Measurements from ENCODE around the gene KIF21A. TPM values are rescaled to one million over a fixed set of nuclear protein-coding genes. Genes with fewer than 3 reads are reported as not detected.

Gene KIF21A
- total RNA-seq, 2 experiments from 2014 or later, result 1.1 TPM; not detected in 1

DNA sequence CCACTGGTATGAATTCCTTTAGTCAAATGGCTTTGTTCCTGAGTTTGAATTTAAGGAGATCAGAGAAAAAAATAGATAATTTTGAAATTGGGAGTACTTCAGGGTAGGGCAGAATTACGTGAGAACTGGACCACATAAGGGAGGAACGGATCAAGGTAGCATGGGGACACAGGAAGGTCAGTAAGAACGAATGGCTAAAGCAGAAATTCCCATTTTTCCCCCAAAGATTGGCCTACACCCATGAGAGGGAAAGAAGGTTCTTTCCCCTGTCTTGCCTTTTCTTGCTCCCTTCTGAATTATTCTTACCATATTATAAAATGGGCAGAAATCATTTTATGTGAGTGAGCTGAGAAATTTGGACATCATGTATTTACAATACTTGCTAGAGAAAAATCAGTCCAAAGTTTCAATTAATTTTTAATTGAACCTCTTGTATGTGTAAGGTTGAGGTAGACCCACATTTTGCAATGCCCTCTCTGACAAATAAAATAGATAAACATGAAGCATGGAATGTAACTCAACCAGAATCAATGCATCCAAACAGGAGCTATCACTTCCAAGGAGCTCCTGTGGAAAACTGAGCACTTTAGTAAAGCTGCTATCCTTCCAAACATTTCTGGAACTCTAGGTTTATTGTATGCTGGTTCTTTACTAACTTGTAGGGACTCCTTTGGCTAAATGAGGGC is 93.8 kb downstream of the KIF21A start:
- Histone ChIP-seq H2AFZ (ENCODE audit: low read length) (no peak overlapping the region), H3K27ac (ENCODE audit: low read depth, low read length, poor library complexity, severe bottlenecking) (no peak overlapping the region), H3K4me1 (ENCODE audit: insufficient read depth, low read length, poor library complexity, severe bottlenecking) (no peaks in the 10 kb centered on the region), H4K20me1 (ENCODE audit: insufficient read depth, low read length) (no peaks in the 10 kb centered on the region), H3K4me2 (ENCODE audit: low read length) (no peak overlapping the region), H3K4me3 (ENCODE audit: low read depth, low read length, poor library complexity, severe bottlenecking) (no peak overlapping the region), H3K36me3 (ENCODE audit: insufficient read depth, low read length) (no peaks in the 10 kb centered on the region), H3K79me2 (ENCODE audit: insufficient read depth, low read depth, low read length) (no peaks in the 10 kb centered on the region), H3K9me3 (ENCODE audit: low read length) (no peaks in the 10 kb centered on the region), H3K9me2 (ENCODE audit: insufficient read depth, low read length) (no peaks in the 10 kb centered on the region)
- no peak for TF ChIP-seq EZH2phosphoT487 (IDR thresholded peaks at IDR 0.05; ENCODE audit: borderline replicate concordance, low read depth, low read length)
- TF ChIP-seq, protein P1, sequence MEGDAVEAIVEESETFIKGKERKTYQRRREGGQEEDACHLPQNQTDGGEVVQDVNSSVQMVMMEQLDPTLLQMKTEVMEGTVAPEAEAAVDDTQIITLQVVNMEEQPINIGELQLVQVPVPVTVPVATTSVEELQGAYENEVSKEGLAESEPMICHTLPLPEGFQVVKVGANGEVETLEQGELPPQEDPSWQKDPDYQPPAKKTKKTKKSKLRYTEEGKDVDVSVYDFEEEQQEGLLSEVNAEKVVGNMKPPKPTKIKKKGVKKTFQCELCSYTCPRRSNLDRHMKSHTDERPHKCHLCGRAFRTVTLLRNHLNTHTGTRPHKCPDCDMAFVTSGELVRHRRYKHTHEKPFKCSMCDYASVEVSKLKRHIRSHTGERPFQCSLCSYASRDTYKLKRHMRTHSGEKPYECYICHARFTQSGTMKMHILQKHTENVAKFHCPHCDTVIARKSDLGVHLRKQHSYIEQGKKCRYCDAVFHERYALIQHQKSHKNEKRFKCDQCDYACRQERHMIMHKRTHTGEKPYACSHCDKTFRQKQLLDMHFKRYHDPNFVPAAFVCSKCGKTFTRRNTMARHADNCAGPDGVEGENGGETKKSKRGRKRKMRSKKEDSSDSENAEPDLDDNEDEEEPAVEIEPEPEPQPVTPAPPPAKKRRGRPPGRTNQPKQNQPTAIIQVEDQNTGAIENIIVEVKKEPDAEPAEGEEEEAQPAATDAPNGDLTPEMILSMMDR (conservative IDR thresholded peaks at IDR 0.05; ENCODE audit: low read length), result no peak
- CTCF ChIA-PET (ENCODE audit: unreplicated experiment), result no interaction called here
- no peak for DNase-seq (ENCODE audit: low spot score)
- intact Hi-C loops (cut with micrococcal nuclease; ENCODE audit: unreplicated experiment), result no loop called here
- POLR2A ChIA-PET, result interaction anchor here (0.8 to 1.2 kb wide), 2 partner anchors 8 to 11 kb away, joined by 3 read pairs; no protein-coding TSS in a partner anchor
- BruUV-seq (replicated peaks), result no TSS peak

DNA sequence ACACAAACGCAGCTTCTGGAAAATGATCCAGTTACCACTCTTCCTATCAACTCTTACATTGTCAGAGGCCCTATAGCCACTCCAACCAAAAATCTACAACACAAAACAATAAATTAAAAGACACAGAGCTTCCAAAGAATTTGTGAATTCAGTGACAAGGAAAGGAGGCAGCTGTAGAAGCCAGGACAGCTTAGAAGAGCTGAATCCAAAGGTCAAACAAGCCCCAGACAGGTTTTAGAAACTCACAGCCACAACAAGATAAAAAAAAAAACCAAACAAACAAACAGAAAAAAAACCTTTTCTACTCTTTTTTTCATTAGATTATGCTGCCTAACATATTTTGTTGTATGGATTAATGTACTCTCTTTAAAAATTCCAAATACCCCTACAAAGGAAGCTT is 94.4 kb downstream of the KIF21A start:
- Histone ChIP-seq H3K9me2 (ENCODE audit: insufficient read depth, low read length) (no peaks in the 10 kb centered on the region), H3K4me3 (ENCODE audit: low read depth, low read length, poor library complexity, severe bottlenecking) (no peak overlapping the region), H3K36me3 (ENCODE audit: insufficient read depth, low read length) (no peaks in the 10 kb centered on the region), H3K4me1 (ENCODE audit: insufficient read depth, low read length, poor library complexity, severe bottlenecking) (no peaks in the 10 kb centered on the region), H3K9me3 (ENCODE audit: low read length) (no peaks in the 10 kb centered on the region), H3K27ac (ENCODE audit: low read depth, low read length, poor library complexity, severe bottlenecking) (no peak overlapping the region), H3K4me2 (ENCODE audit: low read length) (no peak overlapping the region), H2AFZ (ENCODE audit: low read length) (no peak overlapping the region), H3K79me2 (ENCODE audit: insufficient read depth, low read depth, low read length) (no peaks in the 10 kb centered on the region), H4K20me1 (ENCODE audit: insufficient read depth, low read length) (no peaks in the 10 kb centered on the region)
- intact Hi-C loops (cut with micrococcal nuclease; ENCODE audit: unreplicated experiment), result no loop called here
- no TSS peak for BruUV-seq (replicated peaks)
- no peak for TF ChIP-seq EZH2phosphoT487 (IDR thresholded peaks at IDR 0.05; ENCODE audit: borderline replicate concordance, low read depth, low read length)
- TF ChIP-seq, protein P1 (conservative IDR thresholded peaks at IDR 0.05; ENCODE audit: low read length), result no peak
- ChIA-PET CTCF (ENCODE audit: unreplicated experiment) (no interaction called here), POLR2A (interaction anchor here (0.8 kb wide), 1 partner anchor 11 kb away, joined by 3 read pairs; no protein-coding TSS in a partner anchor)
- no peak for DNase-seq (ENCODE audit: low spot score)

DNA sequence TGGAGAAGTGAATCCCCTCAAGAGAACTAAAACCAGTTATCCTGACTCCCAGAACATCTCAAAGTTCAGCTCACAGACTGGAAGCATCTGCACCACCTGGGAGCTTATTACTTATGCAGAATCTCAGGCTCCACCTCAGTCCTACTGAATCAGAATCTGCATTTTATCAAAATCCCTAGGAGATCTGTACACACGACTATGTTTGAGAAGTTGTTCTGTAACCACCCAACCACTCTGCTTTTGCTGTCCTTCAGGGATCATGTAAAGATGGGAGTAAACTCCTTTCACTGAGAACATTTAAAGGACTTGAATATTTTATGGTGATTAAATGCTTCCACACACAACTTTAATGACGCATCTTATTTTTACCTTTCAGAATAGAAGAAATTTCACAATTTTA is 98.0 kb downstream of the KIF21A start:
- H3K4me2 ChIP-seq (ENCODE audit: low read length), result no peak overlapping the region
- CTCF ChIA-PET (ENCODE audit: unreplicated experiment), result no interaction called here
- H3K9me3 ChIP-seq (ENCODE audit: low read length), result no peaks in the 10 kb centered on the region
- POLR2A ChIA-PET, result interaction anchor here (0.6 to 0.8 kb wide), 2 partner anchors 9 to 59 kb away, joined by 3 read pairs; no protein-coding TSS in a partner anchor
- H3K4me1 ChIP-seq (ENCODE audit: insufficient read depth, low read length, poor library complexity, severe bottlenecking), result no peaks in the 10 kb centered on the region
- H4K20me1 ChIP-seq (ENCODE audit: insufficient read depth, low read length), result no peaks in the 10 kb centered on the region
- intact Hi-C loops (cut with micrococcal nuclease; ENCODE audit: unreplicated experiment), result no loop called here
- no peaks in the 10 kb centered on the region for H3K36me3 ChIP-seq (ENCODE audit: insufficient read depth, low read length)
- H3K79me2 ChIP-seq (ENCODE audit: insufficient read depth, low read depth, low read length), result no peaks in the 10 kb centered on the region
- H2AFZ ChIP-seq (ENCODE audit: low read length), result no peak overlapping the region
- no peaks in the 10 kb centered on the region for H3K9me2 ChIP-seq (ENCODE audit: insufficient read depth, low read length)
- no peak overlapping the region for H3K27ac ChIP-seq (ENCODE audit: low read depth, low read length, poor library complexity, severe bottlenecking)
- TF ChIP-seq, protein P1 (conservative IDR thresholded peaks at IDR 0.05; ENCODE audit: low read length), result no peak
- TF ChIP-seq EZH2phosphoT487 (IDR thresholded peaks at IDR 0.05; ENCODE audit: borderline replicate concordance, low read depth, low read length), result no peak
- DNase-seq (ENCODE audit: low spot score), result no peak
- BruUV-seq (replicated peaks), result no TSS peak
- no peak overlapping the region for H3K4me3 ChIP-seq (ENCODE audit: low read depth, low read length, poor library complexity, severe bottlenecking)

Data from OCI-LY7 (cell line).